B cell (primary cell): ENCODE measurements around the gene FBH1. TPM values are rescaled to one million over a fixed set of nuclear protein-coding genes. Genes with fewer than 3 reads are reported as not detected.
"Not testable (repeated sequence)": the region's sequence is repeated elsewhere in the genome, so short reads cannot be mapped to it uniquely, and the experiment has no call there.

ENCODE experiments used
- ATAC-seq: fragments of 200-7000 bp; cut with Tn5 transposase; one replicate; pipeline ENCODE4 v1.10.0; 2021; ENCODE audit warnings: low read depth, mild to moderate bottlenecking, moderate number of reproducible peaks, moderate library complexity
- CTCF ChIA-PET: fragments of 350-600 bp; sonication (Branson Sonifier 250); formaldehyde crosslinking; loops from one replicate; lab custom pipeline; 2021; ENCODE audit warnings: antibody characterized with exemption, inconsistent platforms; lab: Charles Lee
- POLR2A ChIA-PET: fragments of 350-600 bp; sonication (Branson Sonifier 250); formaldehyde crosslinking; loops from one replicate; lab custom pipeline; 2021; ENCODE audit warnings: antibody characterized with exemption; lab: Charles Lee
- DNase-seq: peaks from one replicate; pipeline ENCODE4 v3.0.0; 2013
- H2AFZ ChIP-seq: 2 replicates; pipeline ENCODE4 v1.6.1; 2012; ENCODE audit warnings: mild to moderate bottlenecking, low read depth, low read length; ENCODE audit not compliant: insufficient read depth, poor library complexity, severe bottlenecking
- H3K27ac ChIP-seq, 2 donors: 1 replicate in 1 of 2; 2 replicates in 1 of 2; pipeline ENCODE4 v1.5.1; 2012 to 2013; ENCODE audit warnings: low read length in 2 of 2, mild to moderate bottlenecking in 2 of 2, moderate library complexity in 1 of 2
- H3K27me3 ChIP-seq, 4 experiments: fragments of 200-600 bp in 1 of 4; sonication (generic) in 1 of 4; replicated peaks in 1 of 4; 1 replicate in 2 of 4; 2 replicates in 2 of 4; pipeline versions ENCODE4 v1.6.1 to v1.7.0; 2013 to 2016; ENCODE audit warnings: low read length in 3 of 4, mild to moderate bottlenecking in 2 of 4, mixed read lengths in 1 of 4, moderate library complexity in 1 of 4; ENCODE audit not compliant: insufficient read depth in 4 of 4, control insufficient read depth in 3 of 4; ENCODE audit errors: control extremely low read depth in 1 of 4
- H3K36me3 ChIP-seq, 2 experiments: replicated peaks in 1 of 2; 1 replicate in 1 of 2; 2 replicates in 1 of 2; pipeline versions ENCODE4 v1.6.1 to v1.7.1; 2013; ENCODE audit warnings: low read length in 1 of 2; ENCODE audit not compliant: insufficient read depth in 2 of 2, control insufficient read depth in 1 of 2; ENCODE audit errors: control extremely low read depth in 1 of 2, extremely low read depth in 1 of 2
- H3K4me1 ChIP-seq, 2 donors: fragments of 200-600 bp in 1 of 2; sonication (generic) in 1 of 2; 1 replicate in 1 of 2; 2 replicates in 1 of 2; pipeline versions ENCODE4 v1.5.1 to v1.6.1; 2013 to 2017; ENCODE audit warnings: low read length in 2 of 2; ENCODE audit not compliant: control insufficient read depth in 2 of 2, insufficient read depth in 2 of 2
- H3K4me2 ChIP-seq: replicated peaks from 2 replicates; pipeline ENCODE3; 2012; ENCODE audit warnings: mild to moderate bottlenecking, low read depth, low read length; ENCODE audit not compliant: poor library complexity, severe bottlenecking
- H3K4me3 ChIP-seq, 5 experiments: fragments of 200-600 bp in 1 of 5; sonication (generic) in 1 of 5; 1 replicate in 3 of 5; 2 replicates in 2 of 5; pipeline versions ENCODE4 v1.5.1 to v1.7.0; 2011 to 2016; ENCODE audit warnings: low read length in 4 of 5, mild to moderate bottlenecking in 4 of 5, low read depth in 2 of 5, control low read depth in 1 of 5, moderate library complexity in 1 of 5; ENCODE audit not compliant: insufficient read depth in 1 of 5; ENCODE audit errors: control extremely low read depth in 1 of 5, extremely low read depth in 1 of 5
- H3K79me2 ChIP-seq: fragments of 200-600 bp; sonication (generic); one replicate; pipeline ENCODE4 v1.6.0; 2016; ENCODE audit warnings: low read length; ENCODE audit not compliant: control insufficient read depth, insufficient read depth
- H3K9ac ChIP-seq: fragments of 200-600 bp; sonication (generic); 2 replicates; pipeline ENCODE4 v1.6.1; 2017; ENCODE audit warnings: mild to moderate bottlenecking, low read length, moderate library complexity
- H3K9me3 ChIP-seq, 3 donors: one replicate each; pipeline versions ENCODE4 v1.6.1 to v1.7.1; 2013; ENCODE audit warnings: low read length in 2 of 3; ENCODE audit not compliant: control insufficient read depth in 2 of 3, insufficient read depth in 1 of 3; ENCODE audit errors: control extremely low read depth in 1 of 3
- H4K20me1 ChIP-seq: 2 replicates; pipeline ENCODE4 v1.6.0; 2012; ENCODE audit warnings: mild to moderate bottlenecking, low read length; ENCODE audit not compliant: insufficient read depth, control insufficient read depth, poor library complexity, severe bottlenecking
- H3K27ac Mint-ChIP-seq: one replicate; pipeline ENCODE4 v1.8.0; 2021; ENCODE audit warnings: mixed read lengths
- H3K27me3 Mint-ChIP-seq: one replicate; pipeline ENCODE4 v1.8.0; 2021; ENCODE audit warnings: mixed read lengths
- H3K4me1 Mint-ChIP-seq: one replicate; pipeline ENCODE4 v1.8.0; 2021; ENCODE audit warnings: mixed read lengths
- H3K4me3 Mint-ChIP-seq: one replicate; pipeline ENCODE4 v1.8.0; 2021; ENCODE audit warnings: mixed read lengths
- H3K9me3 Mint-ChIP-seq: one replicate; pipeline ENCODE4 v1.8.0; 2022; ENCODE audit warnings: mixed read lengths; ENCODE audit not compliant: insufficient read depth
- CTCF ChIP-seq: fragments of 200-600 bp; IDR thresholded peaks from one replicate; pipeline ENCODE4 v1.8.0; 2022; ENCODE audit warnings: antibody characterized with exemption, mild to moderate bottlenecking
- EZH2 ChIP-seq: IDR thresholded peaks from 2 replicates; pipeline ENCODE4 v1.6.1; 2012; ENCODE audit warnings: borderline replicate concordance, low read depth, mild to moderate bottlenecking, moderate library complexity, low read length; ENCODE audit not compliant: insufficient read depth, poor library complexity, severe bottlenecking
- WGBS: methylation state at CpG from one replicate; pipeline ENCODE4 v1.1.5; 2013; ENCODE audit warnings: missing lambda C conversion rate; ENCODE audit not compliant: insufficient coverage; 5-methylcytosine and 5-hydroxymethylcytosine counted together
- intact Hi-C: fragments of 100-400 bp; cut with micrococcal nuclease; formaldehyde crosslinking; loops from one replicate; pipeline ENCODE4 v1.10.0; 2022
- polyA plus RNA-seq: library from polyadenylated mRNA; depleted of rRNA; stranded (reverse); fragments of >200 nt; gene quantifications from 2 replicates; pipeline ENCODE4 v1.2.3, GENCODE V29; 2012
- total RNA-seq, 2 donors: library from RNA; stranded (reverse); fragments of 120-200 nt in 1 of 2; gene quantifications; 1 replicate in 1 of 2; 2 replicates in 1 of 2; pipeline versions ENCODE4 v1.2.3 to v1.2.4, GENCODE V29; 2013 to 2022

FBH1 gene
- total and polyA plus RNA-seq, 2 donors (not counting 1 experiment from before 2014, with no cell fraction given): 86.4 to 129 TPM

GRCh38 chr10:5945561-5946418, 55.7 kb downstream of the FBH1 start:
- peak overlapping the region; percentile 51 for H3K27ac Mint-ChIP-seq

GRCh38 chr10:5946419-5946775, 56.4 kb downstream of the FBH1 start:
- H2AFZ ChIP-seq, H3K4me1 ChIP-seq, H3K27me3 Mint-ChIP-seq, H3K4me2 ChIP-seq, intact Hi-C loops, H3K79me2 ChIP-seq, ATAC-seq, H3K27ac ChIP-seq, H3K4me1 Mint-ChIP-seq, H3K27me3 ChIP-seq, H3K9me3 Mint-ChIP-seq, H3K9ac ChIP-seq, H4K20me1 ChIP-seq, H3K27ac Mint-ChIP-seq, H3K9me3 ChIP-seq, H3K36me3 ChIP-seq, DNase-seq, H3K4me3 ChIP-seq: not testable (repeated sequence)
- H3K4me3 Mint-ChIP-seq: peak overlapping the region; percentile 51
- 96% methylated on average over 8 of the region's 10 CpGs for WGBS
- ChIA-PET CTCF (interaction anchor here (0.6 kb wide), 1 partner anchor 108 kb away, joined by 3 read pairs; no protein-coding TSS in a partner anchor), POLR2A (interaction anchor here (0.5 kb wide), 1 partner anchor 363 kb away, joined by 3 read pairs; no protein-coding TSS in a partner anchor)

More at GRCh38 chr10:5945561-5946418, 55.7 kb downstream of the FBH1 start:
- no peaks in the 10 kb centered on the region for H3K79me2 ChIP-seq
- H3K9ac ChIP-seq: peak overlapping the region; percentile 5
- peak overlapping the region; percentile 40 for H3K4me2 ChIP-seq
- ChIA-PET CTCF (interaction anchor here (0.6 kb wide), 1 partner anchor 108 kb away, joined by 3 read pairs; no protein-coding TSS in a partner anchor), POLR2A (interaction anchor here (0.5 kb wide), 1 partner anchor 362 kb away, joined by 3 read pairs; no protein-coding TSS in a partner anchor)
- no peaks in the 10 kb centered on the region for H3K9me3 Mint-ChIP-seq
- no peaks in the 10 kb centered on the region for H4K20me1 ChIP-seq
- TF ChIP-seq EZH2 (no peak), CTCF (no peak)
- peak overlapping the region in 3 of 5 experiments; percentile 3 to 22 (median 15) for H3K4me3 ChIP-seq
- WGBS: 48% methylated on average over 17 of the region's 21 CpGs
- intact Hi-C loops: no loop called here
- no peaks in the 10 kb centered on the region for H3K9me3 ChIP-seq
- no peaks in the 10 kb centered on the region for H3K36me3 ChIP-seq
- H2AFZ ChIP-seq: peak overlapping the region; percentile 29
- ATAC-seq: no peak
- H3K27me3 Mint-ChIP-seq: no peaks in the 10 kb centered on the region
- H3K4me1 Mint-ChIP-seq: peaks cover 7% of the 10 kb centered on the region
- H3K4me3 Mint-ChIP-seq: peak overlapping the region; percentile 51
- peaks cover 4 to 5% of the 10 kb centered on the region in 2 donors for H3K4me1 ChIP-seq
- no peak overlapping the region for H3K27ac ChIP-seq
- no peaks in the 10 kb centered on the region for H3K27me3 ChIP-seq
- DNase-seq: no peak
